ENCODE data around the gene ACOD1.

The ACOD1 gene

GRCh38 chr13:76993021-76993420 is 44.7 kb downstream of the ACOD1 start:
- DNase-seq, result peak; percentile 27

- no peak for DNase-seq
These were observed 45.2 kb downstream of the ACOD1 start for GRCh38 chr13:76993473-76993872.

DNA sequence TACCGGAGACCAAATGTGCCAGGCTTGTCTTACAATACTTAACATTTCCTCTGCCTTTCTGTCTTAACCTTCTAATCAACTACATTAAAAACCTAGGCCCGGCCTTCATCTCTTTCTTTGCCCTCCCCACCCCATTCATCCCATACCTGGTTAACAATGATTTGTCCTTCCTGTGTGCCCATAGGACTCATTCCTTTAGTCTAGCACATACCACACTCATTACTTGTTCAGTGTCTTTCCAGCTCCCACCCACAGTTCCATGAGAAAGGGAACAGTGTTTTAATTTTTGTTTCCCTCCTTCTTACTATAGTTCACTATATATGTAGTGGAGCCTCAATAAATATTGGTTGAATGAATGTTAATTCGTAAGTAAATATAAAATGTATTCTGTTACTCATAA is 46.0 kb downstream of the ACOD1 start:
- no peak for DNase-seq

GRCh38 chr13:77000475-77000874 is 52.2 kb downstream of the ACOD1 start:
- DNase-seq, result no peak

- DNase-seq, result no peak
These were observed 53.2 kb downstream of the ACOD1 start for GRCh38 chr13:77001540-77001939.

DNA sequence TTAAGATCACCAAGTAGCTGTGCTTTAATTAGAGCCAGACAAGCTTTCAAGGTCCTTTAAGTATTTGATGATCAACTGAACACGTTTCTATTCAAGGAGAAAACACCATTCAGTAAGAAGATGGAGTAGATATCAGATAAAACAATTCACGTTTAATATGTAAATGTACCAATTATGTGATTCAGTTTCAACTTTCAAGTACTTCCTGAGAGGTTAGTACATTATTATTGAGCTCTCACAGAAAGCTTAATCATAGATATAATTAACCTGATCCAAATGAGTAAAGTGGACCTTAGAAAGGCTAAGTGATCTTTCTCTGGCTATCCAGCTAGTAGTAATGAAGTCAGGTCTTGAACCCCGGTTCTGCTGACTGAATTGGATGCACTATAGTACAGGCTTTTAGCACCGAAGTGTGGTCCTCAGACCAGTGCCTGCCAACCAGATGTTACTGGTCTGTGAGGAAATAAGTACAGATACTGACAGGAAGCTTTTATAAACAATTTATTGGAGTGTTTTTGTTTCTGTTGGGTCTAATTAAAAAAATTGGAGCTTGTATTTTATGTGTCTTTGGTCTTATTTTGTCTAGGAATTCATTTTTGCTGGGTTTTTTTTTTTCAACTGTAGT is 53.8 kb downstream of the ACOD1 start:
- no peak for DNase-seq

- peak; percentile 51 for DNase-seq
These were observed 54.4 kb downstream of the ACOD1 start for GRCh38 chr13:77002590-77003190.

Data from kidney glomerular epithelial cell (primary cell).